H1 (cell line): ENCODE results near the gene DNAJC24. TPM values are rescaled to one million over a fixed set of nuclear protein-coding genes. Genes with fewer than 3 reads are reported as not detected.

Experiments used
- CTCF ChIA-PET: fragments of 300-600 bp; sonication (Branson Sonifier 250); formaldehyde crosslinking; loops from one replicate; lab custom pipeline; 2021; ENCODE audit not compliant: partially characterized antibody; lab: Charles Lee
- POLR2A ChIA-PET: fragments of 300-600 bp; sonication (Branson Sonifier 250); formaldehyde crosslinking; loops from one replicate; lab custom pipeline; 2021; ENCODE audit warnings: inconsistent platforms; ENCODE audit not compliant: partially characterized antibody; lab: Charles Lee
- DNase-seq, 2 experiments: peaks; one replicate each; pipeline versions ENCODE4 v3.0.0 to v3.0.0-alpha.2; 2010 to 2022; ENCODE audit warnings: low spot score in 2 of 2, low read depth in 1 of 2, mixed read lengths in 1 of 2
- FAIRE-seq: peaks from 2 replicates; lab custom pipeline; 2011; peaks lifted over from hg19 to GRCh38; lab: Jason Lieb, UNC
- H2AFZ ChIP-seq: 2 replicates; pipeline ENCODE4 v1.8.1; 2012; ENCODE audit warnings: low read length, inconsistent platforms
- H2AK5ac ChIP-seq: 2 replicates; pipeline ENCODE4 v1.6.1; 2013; ENCODE audit warnings: low read depth, low read length
- H2BK120ac ChIP-seq: replicated peaks from 2 replicates; pipeline ENCODE3; 2013; ENCODE audit warnings: low read depth, low read length, inconsistent platforms
- H2BK12ac ChIP-seq: 2 replicates; pipeline ENCODE4 v1.6.1; 2013; ENCODE audit warnings: low read depth, low read length
- H2BK15ac ChIP-seq: 2 replicates; pipeline ENCODE4 v1.6.1; 2013; ENCODE audit warnings: low read length
- H2BK20ac ChIP-seq: 2 replicates; pipeline ENCODE4 v1.6.1; 2013; ENCODE audit warnings: low read length
- H2BK5ac ChIP-seq: 2 replicates; pipeline ENCODE4 v1.6.1; 2013; ENCODE audit warnings: low read depth, low read length
- H3K14ac ChIP-seq: 2 replicates; pipeline ENCODE4 v1.6.1; 2013; ENCODE audit warnings: inconsistent platforms; ENCODE audit not compliant: insufficient read length
- H3K18ac ChIP-seq: 2 replicates; pipeline ENCODE4 v1.6.1; 2013; ENCODE audit warnings: low read length; ENCODE audit errors: extremely low read depth
- H3K23ac ChIP-seq: 2 replicates; pipeline ENCODE4 v1.6.1; 2013; ENCODE audit warnings: inconsistent platforms; ENCODE audit not compliant: insufficient read length
- H3K23me2 ChIP-seq: 2 replicates; pipeline ENCODE4 v1.6.1; 2013; ENCODE audit warnings: low read depth, low read length
- H3K27ac ChIP-seq: 2 replicates; pipeline ENCODE4 v1.6.1; 2011; ENCODE audit warnings: low read depth, low read length, inconsistent platforms
- H3K27me3 ChIP-seq, 4 experiments: replicated peaks in 1 of 4; 1 replicate in 1 of 4; 2 replicates in 3 of 4; pipeline versions ENCODE4 v1.6.1 to v1.8.1; 2011 to 2013; ENCODE audit warnings: low read length in 3 of 4, mild to moderate bottlenecking in 3 of 4, inconsistent platforms in 2 of 4, mixed read lengths in 2 of 4, moderate library complexity in 1 of 4; ENCODE audit not compliant: control insufficient read depth in 3 of 4, insufficient read depth in 3 of 4; ENCODE audit errors: extremely low read depth in 1 of 4
- H3K36me3 ChIP-seq, 4 experiments: 2 replicates each; pipeline versions ENCODE4 v1.6.1 to v1.8.1; 2011 to 2013; ENCODE audit warnings: mild to moderate bottlenecking in 4 of 4, low read length in 3 of 4, moderate library complexity in 2 of 4, control low read depth in 1 of 4, inconsistent platforms in 1 of 4; ENCODE audit not compliant: insufficient read depth in 4 of 4, control insufficient read depth in 2 of 4
- H3K4ac ChIP-seq: replicated peaks from 2 replicates; pipeline ENCODE3; 2013; ENCODE audit warnings: low read length, low read depth, mixed read lengths, inconsistent platforms; ENCODE audit not compliant: insufficient read length
- H3K4me1 ChIP-seq, 4 experiments: replicated peaks in 1 of 4; 1 replicate in 1 of 4; 2 replicates in 3 of 4; pipeline versions ENCODE4 v1.6.1 to v1.8.1; 2011 to 2013; ENCODE audit warnings: low read length in 3 of 4, inconsistent platforms in 2 of 4, mixed read lengths in 1 of 4; ENCODE audit not compliant: insufficient read depth in 4 of 4, control insufficient read depth in 3 of 4
- H3K4me2 ChIP-seq, 2 experiments: 2 replicates each; pipeline versions ENCODE4 v1.6.1 to v1.8.1; 2011 to 2013; ENCODE audit warnings: low read depth in 2 of 2, low read length in 2 of 2, control low read depth in 1 of 2, inconsistent platforms in 1 of 2, mild to moderate bottlenecking in 1 of 2; ENCODE audit not compliant: insufficient read depth in 1 of 2
- H3K4me3 ChIP-seq, 4 experiments: fragments of 200-600, 300-600 bp in 1 of 4; sonication (generic), shearing (Covaris generic), sonication (Bioruptor Twin) in 1 of 4; 2 replicates each; pipeline versions ENCODE4 v1.5.1 to v1.8.1; 2011 to 2016; ENCODE audit warnings: low read length in 4 of 4, low read depth in 3 of 4, control low read depth in 2 of 4, inconsistent platforms in 2 of 4, mild to moderate bottlenecking in 2 of 4, mixed read lengths in 1 of 4, moderate library complexity in 1 of 4; ENCODE audit not compliant: insufficient read depth in 2 of 4; ENCODE audit errors: extremely low read depth in 1 of 4
- H3K56ac ChIP-seq: replicated peaks from 2 replicates; pipeline ENCODE3; 2013; ENCODE audit warnings: low read depth, mild to moderate bottlenecking, mixed read lengths, low read length, inconsistent platforms; ENCODE audit not compliant: insufficient read length
- H3K79me1 ChIP-seq: 2 replicates; pipeline ENCODE4 v1.6.1; 2013; ENCODE audit warnings: low read depth, low read length, control low read depth
- H3K79me2 ChIP-seq, 2 experiments: 2 replicates each; pipeline versions ENCODE4 v1.6.1 to v1.8.1; 2012 to 2013; ENCODE audit warnings: low read length in 2 of 2, mild to moderate bottlenecking in 2 of 2, inconsistent platforms in 1 of 2; ENCODE audit not compliant: insufficient read depth in 2 of 2, control insufficient read depth in 1 of 2
- H3K9ac ChIP-seq, 4 experiments: replicated peaks in 1 of 4; 1 replicate in 1 of 4; 2 replicates in 3 of 4; pipeline versions ENCODE4 v1.6.1 to v1.8.1; 2011 to 2013; ENCODE audit warnings: low read depth in 3 of 4, low read length in 3 of 4, control low read depth in 2 of 4, mild to moderate bottlenecking in 2 of 4, moderate library complexity in 2 of 4, inconsistent platforms in 1 of 4; ENCODE audit errors: extremely low read depth in 1 of 4
- H3K9me3 ChIP-seq, 2 experiments: 2 replicates each; pipeline versions ENCODE4 v1.6.1 to v1.8.1; 2012 to 2013; ENCODE audit warnings: mild to moderate bottlenecking in 2 of 2, moderate library complexity in 2 of 2, control low read depth in 1 of 2, inconsistent platforms in 1 of 2, low read depth in 1 of 2, low read length in 1 of 2, mixed read lengths in 1 of 2; ENCODE audit not compliant: insufficient read depth in 2 of 2
- H4K20me1 ChIP-seq, 2 experiments: replicated peaks in 1 of 2; 2 replicates each; pipeline versions ENCODE3 to v1.8.1; 2011 to 2013; ENCODE audit warnings: inconsistent platforms in 2 of 2, low read length in 2 of 2, mild to moderate bottlenecking in 1 of 2; ENCODE audit not compliant: insufficient read depth in 2 of 2, control insufficient read depth in 1 of 2
- H4K5ac ChIP-seq: 2 replicates; pipeline ENCODE4 v1.6.1; 2013; ENCODE audit warnings: low read length, low read depth, mixed read lengths, inconsistent platforms; ENCODE audit not compliant: insufficient read length
- H4K8ac ChIP-seq: 2 replicates; pipeline ENCODE4 v1.8.0; 2013; ENCODE audit warnings: mild to moderate bottlenecking, moderate library complexity, low read length, inconsistent platforms; ENCODE audit not compliant: insufficient read depth; ENCODE audit errors: extremely low read depth
- H4K91ac ChIP-seq: replicated peaks from 2 replicates; pipeline ENCODE3; 2013; ENCODE audit warnings: low read length, mixed read lengths, inconsistent platforms; ENCODE audit not compliant: insufficient read length
- HDAC6 ChIP-seq: IDR thresholded peaks from one replicate; pipeline ENCODE4 v1.7.1; 2012; ENCODE audit warnings: low read depth, mild to moderate bottlenecking, inconsistent platforms, low read length, moderate library complexity
- WGBS, 2 experiments: shearing (Covaris generic) in 1 of 2; methylation state at CpG; one replicate each; pipeline versions ENCODE4 v1.1.6 to v1.1.7; 2013 to 2015; ENCODE audit warnings: low lambda C conversion rate in 2 of 2, mixed read lengths in 2 of 2, inconsistent platforms in 1 of 2, low coverage in 1 of 2, missing lambda C conversion rate in 1 of 2; ENCODE audit not compliant: insufficient replicate concordance in 2 of 2, insufficient coverage in 1 of 2, insufficient read length in 1 of 2; ENCODE audit errors: extremely low coverage in 1 of 2, missing lambda C conversion rate in 1 of 2; 5-methylcytosine and 5-hydroxymethylcytosine counted together
- polyA plus RNA-seq, 7 experiments: library from polyadenylated mRNA; depleted of rRNA in 3 of 7; stranded (reverse) in 5 of 7; unstranded in 2 of 7; fragments of >200 nt in 5 of 7; fragments of 200-250 nt in 2 of 7; gene quantifications; 1 replicate in 5 of 7; 2 replicates in 1 of 7; 4 replicates in 1 of 7; pipeline versions ENCODE4 v1.2.1 to v1.2.3, GENCODE V29; 2011 to 2013; ENCODE audit warnings: missing spikeins in 2 of 7, mixed read lengths in 2 of 7
- total RNA-seq: library from RNA; stranded (reverse); fragmentation: NEBNext Ultra II Directional; extraction: Animal tissue kit (Norgen Biotek cat#: 25700); gene quantifications from 2 replicates; pipeline ENCODE4 v1.2.1, GENCODE V29; 2021

DNAJC24 gene
- total and polyA plus RNA-seq, 2 of the 8 experiments (the other 6 are each of a cell fraction or from before 2014, with no cell fraction given) = 7.2 to 21.1 TPM

DNA sequence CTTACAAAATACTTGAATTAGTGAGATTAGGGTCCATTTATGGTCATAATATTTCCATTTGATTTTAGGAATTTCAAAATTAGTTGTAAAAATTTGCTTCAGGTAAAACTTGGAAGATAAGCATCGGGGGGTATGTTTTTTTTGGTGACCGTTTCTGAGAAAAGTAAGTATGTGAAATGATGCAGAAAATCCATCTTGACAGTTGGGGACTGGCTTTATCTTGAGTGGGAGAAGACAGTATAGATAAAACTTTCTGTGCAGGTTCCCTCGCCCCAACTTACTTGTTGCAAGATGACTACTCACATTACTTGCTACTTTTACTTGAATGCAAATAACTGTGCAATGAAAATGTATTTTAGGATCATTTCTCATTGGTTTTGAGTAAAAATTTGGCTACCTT is 49.5 kb downstream of the DNAJC24 start:
- Histone ChIP-seq H3K18ac (no peak overlapping the region), H2AK5ac (no peak overlapping the region), H3K4ac (no peak overlapping the region), H3K36me3 (no peaks in the 10 kb centered on the region; a peak in 1 of 8 replicates), H3K4me3 (no peak overlapping the region; a peak in 1 of 8 replicates), H3K4me2 (no peak overlapping the region), H4K20me1 (no peaks in the 10 kb centered on the region), H3K79me1 (no peaks in the 10 kb centered on the region), H3K9me3 (no peaks in the 10 kb centered on the region), H2AFZ (no peak overlapping the region), H2BK12ac (no peak overlapping the region), H3K27ac (no peak overlapping the region), H3K27me3 (peaks cover 0 to 1% (median 0%) of the 10 kb centered on the region in 4 experiments; a peak in 1 of 7 replicates), H3K79me2 (0 out of 4 replicates have a peak, but pooled peaks cover 0 to 2% of the 10 kb centered on the region in 2 experiments), H3K23ac (no peak overlapping the region), H2BK5ac (no peak overlapping the region), H3K23me2 (no peaks in the 10 kb centered on the region), H4K8ac (no peak overlapping the region), H3K4me1 (peaks cover 0 to 30% (median 17%) of the 10 kb centered on the region in 4 experiments; a peak in 4 of 7 replicates), H2BK120ac (no peak overlapping the region), H4K5ac (no peak overlapping the region), H3K9ac (no peak overlapping the region), H3K14ac (no peak overlapping the region), H2BK15ac (no peak overlapping the region), H4K91ac (no peak overlapping the region), H2BK20ac (no peak overlapping the region), H3K56ac (no peak overlapping the region)
- ChIA-PET POLR2A (no interaction called here), CTCF (interaction anchor here (0.9 kb wide), 1 partner anchor 753 kb away, joined by 3 read pairs; no protein-coding TSS in a partner anchor)
- WGBS, 2 experiments = 87% methylated on average over 3 of the region's 3 CpGs; no CpG with 5 or more reads in 1 of the 2 experiments
- DNase-seq = no peak
- FAIRE-seq = no peak
- no peak for TF ChIP-seq HDAC6
